HUES64 (cell line): ENCODE data around the gene SH3TC1.

Experiments used
- H3K27ac ChIP-seq: 2 replicates; pipeline ENCODE4 v1.7.0; 2013; ENCODE audit warnings: low read depth, low read length, inconsistent platforms
- H3K27me3 ChIP-seq: 2 replicates; pipeline ENCODE4 v1.6.1; 2013; ENCODE audit warnings: mild to moderate bottlenecking, low read length; ENCODE audit not compliant: insufficient read depth
- H3K36me3 ChIP-seq: 2 replicates; pipeline ENCODE4 v1.6.1; 2013; ENCODE audit warnings: mild to moderate bottlenecking, low read length; ENCODE audit not compliant: insufficient read depth
- H3K4me1 ChIP-seq: 2 replicates; pipeline ENCODE4 v1.6.1; 2013; ENCODE audit warnings: mild to moderate bottlenecking, low read length, moderate library complexity; ENCODE audit not compliant: insufficient read depth
- H3K4me3 ChIP-seq: 2 replicates; pipeline ENCODE4 v1.5.1; 2013; ENCODE audit warnings: mild to moderate bottlenecking, low read length, moderate library complexity
- H3K9ac ChIP-seq: 2 replicates; pipeline ENCODE4 v1.6.1; 2013; ENCODE audit warnings: mild to moderate bottlenecking, low read depth, low read length
- H3K9me3 ChIP-seq: 2 replicates; pipeline ENCODE4 v1.6.1; 2013; ENCODE audit warnings: low read depth, low read length; ENCODE audit not compliant: insufficient read depth
- WGBS: fragments of 150-250, 120-280 bp; methylation state at CpG from one replicate; pipeline ENCODE4 v1.1.7; 2013; ENCODE audit warnings: missing lambda C conversion rate; 5-methylcytosine and 5-hydroxymethylcytosine counted together

SH3TC1 gene

GRCh38 chr4:8236106-8236919 lies 37.2 kb downstream of the SH3TC1 start:
- WGBS = 92% methylated on average over 24 of the region's 24 CpGs
- H3K27ac ChIP-seq = no peak overlapping the region
- H3K27me3 ChIP-seq = no peaks in the 10 kb centered on the region
- no peak overlapping the region for H3K4me3 ChIP-seq
- H3K9ac ChIP-seq = no peak overlapping the region
- no peaks in the 10 kb centered on the region for H3K36me3 ChIP-seq
- H3K4me1 ChIP-seq = no peaks in the 10 kb centered on the region
- H3K9me3 ChIP-seq = no peaks in the 10 kb centered on the region

GRCh38 chr4:8236920-8237195 lies 37.8 kb downstream of the SH3TC1 start:
- Histone ChIP-seq H3K4me3 (no peak overlapping the region), H3K27ac (no peak overlapping the region), H3K9me3 (no peaks in the 10 kb centered on the region), H3K4me1 (no peaks in the 10 kb centered on the region), H3K27me3 (no peaks in the 10 kb centered on the region), H3K9ac (no peak overlapping the region), H3K36me3 (no peaks in the 10 kb centered on the region)
- WGBS = 94% methylated on average over 9 of the region's 9 CpGs

- WGBS = 90% methylated on average over 29 of the region's 29 CpGs
- Histone ChIP-seq H3K4me1 (peaks cover under 1% of the 10 kb centered on the region; the same call in 1 of the 2 replicates), H3K27me3 (no peaks in the 10 kb centered on the region), H3K9me3 (no peaks in the 10 kb centered on the region), H3K27ac (no peak overlapping the region), H3K9ac (no peak overlapping the region), H3K4me3 (no peak overlapping the region), H3K36me3 (no peaks in the 10 kb centered on the region)
These were observed 38.3 kb downstream of the SH3TC1 start for GRCh38 chr4:8237256-8237989.

- H3K4me3 ChIP-seq = no peak overlapping the region
- H3K27me3 ChIP-seq = 0 out of 2 replicates have a peak, but pooled peaks cover 3% of the 10 kb centered on the region
- no peaks in the 10 kb centered on the region for H3K9me3 ChIP-seq
- peaks cover 5% of the 10 kb centered on the region; the same call in 1 of the 2 replicates for H3K4me1 ChIP-seq
- 55% methylated on average over 14 of the region's 14 CpGs for WGBS
- H3K27ac ChIP-seq = no peak overlapping the region
- no peaks in the 10 kb centered on the region for H3K36me3 ChIP-seq
- no peak overlapping the region for H3K9ac ChIP-seq
These were observed 39.0 kb downstream of the SH3TC1 start for GRCh38 chr4:8238036-8238511.

- H3K4me3 ChIP-seq = no peak overlapping the region
- H3K36me3 ChIP-seq = no peaks in the 10 kb centered on the region
- peaks cover 5% of the 10 kb centered on the region; the same call in 1 of the 2 replicates for H3K4me1 ChIP-seq
- H3K27ac ChIP-seq = no peak overlapping the region
- 0 out of 2 replicates have a peak, but pooled peaks cover 3% of the 10 kb centered on the region for H3K27me3 ChIP-seq
- H3K9ac ChIP-seq = no peak overlapping the region
- WGBS = 42% methylated on average over 17 of the region's 17 CpGs
- H3K9me3 ChIP-seq = no peaks in the 10 kb centered on the region
These were observed 39.5 kb downstream of the SH3TC1 start for GRCh38 chr4:8238515-8239053.

GRCh38 chr4:8239226-8239625 lies 40.1 kb downstream of the SH3TC1 start:
- Histone ChIP-seq H3K9ac (no peak overlapping the region), H3K9me3 (no peaks in the 10 kb centered on the region), H3K27me3 (0 out of 2 replicates have a peak, but pooled peaks cover 3% of the 10 kb centered on the region), H3K36me3 (no peaks in the 10 kb centered on the region), H3K27ac (no peak overlapping the region), H3K4me3 (no peak overlapping the region), H3K4me1 (peaks cover 5% of the 10 kb centered on the region; the same call in 1 of the 2 replicates)
- 95% methylated on average over 13 of the region's 13 CpGs for WGBS

GRCh38 chr4:8239661-8240060 lies 40.6 kb downstream of the SH3TC1 start:
- no peaks in the 10 kb centered on the region for H3K36me3 ChIP-seq
- no peak overlapping the region for H3K27ac ChIP-seq
- H3K9me3 ChIP-seq = no peaks in the 10 kb centered on the region
- 0 out of 2 replicates have a peak, but pooled peaks cover 3% of the 10 kb centered on the region for H3K27me3 ChIP-seq
- no peak overlapping the region for H3K4me3 ChIP-seq
- H3K4me1 ChIP-seq = peaks cover 5% of the 10 kb centered on the region; the same call in 1 of the 2 replicates
- WGBS = 97% methylated on average over 9 of the region's 9 CpGs
- H3K9ac ChIP-seq = no peak overlapping the region

GRCh38 chr4:8240211-8241041 lies 41.3 kb downstream of the SH3TC1 start:
- Histone ChIP-seq H3K27ac (no peak overlapping the region), H3K9me3 (no peaks in the 10 kb centered on the region), H3K4me3 (no peak overlapping the region), H3K9ac (no peak overlapping the region), H3K27me3 (0 out of 2 replicates have a peak, but pooled peaks cover 3% of the 10 kb centered on the region), H3K4me1 (peaks cover 5% of the 10 kb centered on the region; the same call in 1 of the 2 replicates), H3K36me3 (no peaks in the 10 kb centered on the region)
- WGBS = 92% methylated on average over 26 of the region's 26 CpGs

- Histone ChIP-seq H3K27ac (no peak overlapping the region), H3K4me3 (no peak overlapping the region), H3K9ac (no peak overlapping the region), H3K27me3 (0 out of 2 replicates have a peak, but pooled peaks cover 3% of the 10 kb centered on the region), H3K36me3 (no peaks in the 10 kb centered on the region), H3K4me1 (peaks cover 5% of the 10 kb centered on the region; the same call in 1 of the 2 replicates), H3K9me3 (no peaks in the 10 kb centered on the region)
- 92% methylated on average over 14 of the region's 14 CpGs for WGBS
These were observed 42.2 kb downstream of the SH3TC1 start for GRCh38 chr4:8241211-8241779.

- Histone ChIP-seq H3K36me3 (no peaks in the 10 kb centered on the region), H3K4me1 (peaks cover 5% of the 10 kb centered on the region; the same call in 1 of the 2 replicates), H3K9me3 (no peaks in the 10 kb centered on the region), H3K27ac (no peak overlapping the region), H3K9ac (no peak overlapping the region), H3K4me3 (no peak overlapping the region), H3K27me3 (0 out of 2 replicates have a peak, but pooled peaks cover 3% of the 10 kb centered on the region)
- 28% methylated on average over 29 of the region's 29 CpGs for WGBS
These were observed 43.0 kb downstream of the SH3TC1 start for GRCh38 chr4:8241895-8242696.
